Left cardiac atrium (tissue), 4 donors: ENCODE measurements around the gene RNU1-3. TPM values are rescaled to one million over a fixed set of nuclear protein-coding genes. Genes with fewer than 3 reads are reported as not detected.
"Not testable (repeated sequence)": the region's sequence is repeated elsewhere in the genome, so short reads cannot be mapped to it uniquely, and the experiment has no call there.

Source experiments
- ATAC-seq, 2 donors: fragments of 200-7000 bp; cut with Tn5 transposase; one replicate each; pipeline ENCODE4 v1.9.1; 2020; ENCODE audit warnings: mild to moderate bottlenecking in 2 of 2, moderate library complexity in 2 of 2
- DNase-seq: peaks from one replicate; pipeline ENCODE4 v3.0.0-alpha.2; 2020
- intact Hi-C, 2 donors: fragments of 100-400 bp; cut with DNase I; formaldehyde crosslinking; loops; one replicate each; pipeline versions ENCODE4 v1.14.1 to v1.15.1; 2022 to 2023
- total RNA-seq, 2 donors: library from RNA; stranded (reverse); fragmentation: NEBNext Ultra II Directional; extraction: Animal tissue kit (Norgen Biotek cat#: 25700); gene quantifications; one replicate each; pipeline ENCODE4 v1.2.1, GENCODE V29; 2021
- donor health status: DM: no; HTN: yes; CAD: no.
- donor health status: DM: no; HTN: yes; CAD: no; lungs with severe emphysema.
- donor health status: DM: yes; HTN: yes; CAD: no.
- donor health status: Dilated cardiomyopathy.

Gene RNU1-3
- total RNA-seq, 2 donors from 2014 or later = 5,988 to 15,401 TPM

DNA sequence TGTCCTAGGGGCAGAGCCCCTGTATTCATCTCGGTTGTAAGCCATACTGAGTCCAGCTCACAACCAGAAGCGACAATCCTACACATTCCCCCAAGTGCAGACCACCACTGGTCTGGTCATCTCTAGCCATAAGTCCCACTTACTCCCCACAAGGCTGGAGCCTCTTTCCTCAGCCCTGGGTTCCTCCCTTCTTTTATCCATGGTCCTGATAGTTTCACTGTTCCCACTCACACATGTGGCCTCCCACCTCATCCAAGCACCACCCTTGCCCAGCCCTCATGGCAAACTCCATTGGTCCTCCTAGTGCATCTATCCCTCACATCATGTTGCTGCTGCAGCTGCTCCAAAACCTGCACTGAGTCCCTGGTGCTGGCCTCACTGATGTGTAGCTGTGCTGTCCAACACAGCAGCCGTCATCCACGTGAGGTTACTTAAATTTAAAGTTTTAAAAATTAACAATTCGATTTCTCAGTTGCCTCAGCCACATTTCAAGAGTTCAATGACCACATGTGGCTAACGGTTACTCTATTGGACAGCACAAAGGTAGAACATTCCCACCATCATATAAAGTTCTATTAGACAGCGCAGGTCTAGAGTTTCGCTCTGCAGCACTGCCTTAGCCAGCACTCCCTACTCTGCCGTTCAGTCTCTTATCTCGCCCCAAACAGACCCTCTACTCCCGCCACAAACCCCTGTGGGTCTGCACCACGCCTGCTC, 23.1 kb downstream of the RNU1-3 start:
- intact Hi-C loops = not testable (repeated sequence)
- DNase-seq (peak; percentile 14), ATAC-seq (peak in 1 of 2 donors; percentile 0)

DNA sequence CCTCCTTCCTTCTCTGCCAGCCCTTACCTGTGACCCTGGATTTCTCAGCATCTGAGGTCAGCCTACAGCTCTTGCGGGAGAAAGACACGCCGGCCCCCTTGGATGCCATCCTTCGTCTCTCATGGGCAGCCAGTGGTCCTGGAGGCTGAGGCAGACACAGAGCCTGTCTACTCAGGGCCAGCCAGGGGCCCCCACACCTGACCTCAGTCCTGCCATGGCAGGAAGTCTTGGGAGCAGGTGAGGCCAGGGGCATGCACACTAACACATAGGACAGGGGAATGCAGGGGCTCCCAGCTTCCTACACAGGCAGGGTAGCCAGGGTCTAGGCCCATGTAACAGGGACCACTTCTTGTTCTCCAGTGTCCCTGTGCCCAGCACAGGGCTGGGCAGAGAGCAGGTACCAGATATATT, 23.7 kb downstream of the RNU1-3 start:
- ATAC-seq, intact Hi-C loops: not testable (repeated sequence)
- peak; percentile 25 for DNase-seq

DNA sequence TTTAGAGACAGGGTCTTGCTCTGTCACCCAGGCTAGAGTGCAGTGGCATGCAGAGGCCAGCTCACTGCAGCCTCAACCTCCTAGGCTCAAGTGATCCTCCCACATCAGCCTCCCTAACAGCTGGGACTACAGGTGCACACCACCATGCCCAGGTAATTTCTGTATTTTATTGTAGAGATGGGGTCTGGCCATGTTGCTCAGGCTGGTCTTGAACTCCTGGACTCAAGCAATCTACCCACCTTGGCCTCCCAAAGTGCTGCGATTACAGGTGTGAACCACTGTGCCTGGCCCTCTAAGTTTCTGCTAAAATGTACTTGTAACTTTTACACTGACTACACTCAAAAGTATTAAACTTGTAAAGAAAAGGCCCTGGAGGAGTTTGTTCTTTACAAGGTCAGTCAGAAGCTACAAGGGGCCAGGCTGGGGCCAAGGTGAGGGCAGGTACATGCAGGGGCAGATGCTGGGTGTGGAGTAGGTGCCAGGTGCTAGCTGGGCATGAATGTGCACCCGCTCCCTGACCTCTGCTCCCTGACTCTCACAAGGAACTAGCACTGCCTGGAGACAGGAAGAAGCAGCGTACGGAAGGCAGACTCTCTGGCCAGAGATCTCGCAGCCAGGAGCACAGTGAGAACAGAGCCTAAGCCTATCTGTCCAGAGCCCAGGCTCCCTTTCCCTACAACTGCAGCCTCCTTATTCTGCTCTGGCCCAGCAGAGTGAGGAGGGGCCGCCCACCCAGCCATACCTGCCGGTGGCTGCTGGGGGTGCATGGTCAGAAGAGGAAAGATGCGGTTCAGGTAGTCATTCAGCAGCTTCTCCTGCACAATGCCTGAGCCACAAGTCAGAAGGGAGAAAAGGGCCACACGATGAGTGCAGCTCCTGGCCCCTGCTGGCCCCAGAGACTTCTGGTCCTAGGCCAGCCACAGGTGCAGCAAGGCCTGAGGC, 24.5 kb downstream of the RNU1-3 start:
- intact Hi-C loops, ATAC-seq: not testable (repeated sequence)
- peak; percentile 17 for DNase-seq

DNA sequence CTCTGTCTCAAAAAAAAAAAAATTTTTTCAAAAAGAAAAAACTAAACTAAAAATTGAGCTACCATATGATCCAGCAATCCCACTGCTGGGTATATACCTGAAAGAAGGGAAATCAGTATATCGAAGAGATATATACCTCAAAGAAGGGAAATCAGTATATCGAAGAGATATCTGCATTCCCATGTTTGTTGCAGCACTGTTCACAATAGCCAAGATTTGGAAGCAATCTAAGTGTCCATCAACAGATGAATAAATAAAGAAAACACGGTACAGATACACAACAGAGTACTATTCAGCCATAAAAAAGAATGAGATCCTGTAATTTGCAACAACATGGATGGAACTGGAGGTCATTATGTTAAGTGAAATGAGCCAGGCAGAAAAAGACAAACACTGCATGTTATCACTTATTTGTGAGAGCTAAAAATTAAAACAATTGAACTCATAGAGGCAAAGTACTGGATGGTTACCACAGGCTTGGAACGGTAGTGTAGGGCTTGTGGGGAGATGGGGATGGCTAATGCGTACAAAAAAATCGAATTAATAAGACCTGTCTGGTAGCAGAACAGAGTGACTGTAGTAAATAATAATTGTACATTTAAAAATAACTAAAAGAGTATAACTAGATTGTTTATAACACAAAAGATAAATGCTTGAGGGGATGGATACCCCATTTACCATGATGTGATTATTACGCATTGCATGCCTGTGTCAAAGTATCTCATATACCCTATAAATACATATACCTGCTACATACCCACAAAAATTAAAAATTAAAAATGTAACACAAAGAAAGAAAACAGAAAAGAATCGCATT, 25.4 kb downstream of the RNU1-3 start:
- intact Hi-C loops, DNase-seq, ATAC-seq: not testable (repeated sequence)

DNA sequence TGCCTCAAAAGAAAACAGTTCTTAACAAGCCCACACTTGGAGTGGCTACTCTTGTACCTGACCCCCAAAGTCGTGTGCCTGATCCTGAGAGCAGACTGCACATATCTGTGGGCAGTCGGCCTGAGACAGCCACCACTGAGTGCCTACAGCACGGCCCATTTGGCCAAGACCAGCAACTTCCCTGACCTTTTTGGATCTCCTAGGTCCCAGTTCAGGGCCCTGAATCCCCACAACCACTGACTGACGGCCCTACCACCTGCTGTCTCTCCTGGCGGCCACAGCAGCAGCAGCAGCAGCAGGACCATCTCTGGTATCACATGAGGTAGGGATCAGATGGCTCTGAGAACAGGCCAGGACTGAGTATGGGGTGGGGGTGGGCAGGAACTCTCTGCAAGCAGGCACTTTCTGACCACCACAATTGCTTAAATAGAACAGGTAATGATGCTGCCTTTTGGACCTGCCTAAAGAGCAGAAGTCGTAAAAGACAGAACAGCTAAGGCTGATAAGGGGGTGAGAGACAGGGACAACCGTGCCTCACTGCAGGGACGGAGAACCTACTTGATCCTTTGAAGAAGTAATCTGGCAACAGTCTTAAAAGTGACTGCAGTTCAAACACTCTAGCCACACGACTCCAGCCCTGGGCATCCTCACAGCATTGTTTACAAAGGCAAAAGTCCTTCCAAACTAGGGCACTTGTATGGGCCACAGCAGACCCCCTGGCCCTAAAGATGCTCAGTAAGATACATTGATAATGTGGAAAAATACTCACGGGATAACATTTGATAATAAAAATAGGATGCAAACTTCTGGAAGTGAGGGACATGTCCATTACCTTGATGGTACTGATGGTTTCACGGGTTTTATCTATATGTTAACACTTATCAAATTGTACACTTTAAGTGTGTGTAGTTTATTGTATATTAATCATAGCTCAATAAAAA, 27.4 kb downstream of the RNU1-3 start:
- ATAC-seq, intact Hi-C loops, DNase-seq: not testable (repeated sequence)

DNA sequence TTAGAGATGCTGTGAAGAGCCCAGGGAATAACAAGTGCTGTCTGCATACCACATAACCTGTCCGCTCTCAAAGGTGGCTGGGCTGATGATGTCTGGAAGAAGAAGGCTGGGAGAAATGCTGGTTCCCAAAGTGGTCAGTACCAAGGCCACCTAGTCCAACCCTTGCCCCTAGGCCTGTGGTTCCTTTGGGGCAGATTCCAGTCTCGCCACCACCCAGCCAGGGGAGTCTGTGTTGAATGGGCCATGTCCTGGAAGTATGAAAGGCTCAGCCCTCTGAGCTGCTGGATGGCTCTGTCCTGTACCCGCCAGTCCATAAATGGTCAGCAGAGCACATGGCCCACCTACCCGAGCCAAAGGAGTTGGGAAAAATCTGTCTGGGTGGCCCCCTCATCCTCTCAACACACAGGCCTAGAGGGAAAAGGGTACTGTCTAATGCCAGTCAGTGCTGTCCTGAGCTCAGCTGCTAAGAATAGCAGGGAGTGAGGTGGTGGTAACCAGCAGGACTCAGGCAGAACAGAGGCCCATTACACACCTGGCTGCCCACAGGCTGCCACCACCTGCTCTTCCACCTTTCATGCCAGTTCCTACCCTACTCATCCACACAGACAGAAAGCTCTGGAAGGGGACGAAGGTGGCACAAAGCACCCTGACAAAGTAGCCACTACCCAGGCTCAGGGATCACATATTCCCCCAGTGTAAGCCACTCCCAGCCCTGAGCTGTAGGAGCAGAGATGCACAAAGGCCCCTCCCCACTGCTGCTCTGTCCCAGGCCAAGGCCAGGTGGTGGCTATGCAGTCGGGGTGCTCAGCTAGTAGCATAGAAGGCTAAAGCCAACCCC, 28.6 kb downstream of the RNU1-3 start:
- DNase-seq, intact Hi-C loops: not testable (repeated sequence)
- peak; percentile 23 to 41 for ATAC-seq

DNA sequence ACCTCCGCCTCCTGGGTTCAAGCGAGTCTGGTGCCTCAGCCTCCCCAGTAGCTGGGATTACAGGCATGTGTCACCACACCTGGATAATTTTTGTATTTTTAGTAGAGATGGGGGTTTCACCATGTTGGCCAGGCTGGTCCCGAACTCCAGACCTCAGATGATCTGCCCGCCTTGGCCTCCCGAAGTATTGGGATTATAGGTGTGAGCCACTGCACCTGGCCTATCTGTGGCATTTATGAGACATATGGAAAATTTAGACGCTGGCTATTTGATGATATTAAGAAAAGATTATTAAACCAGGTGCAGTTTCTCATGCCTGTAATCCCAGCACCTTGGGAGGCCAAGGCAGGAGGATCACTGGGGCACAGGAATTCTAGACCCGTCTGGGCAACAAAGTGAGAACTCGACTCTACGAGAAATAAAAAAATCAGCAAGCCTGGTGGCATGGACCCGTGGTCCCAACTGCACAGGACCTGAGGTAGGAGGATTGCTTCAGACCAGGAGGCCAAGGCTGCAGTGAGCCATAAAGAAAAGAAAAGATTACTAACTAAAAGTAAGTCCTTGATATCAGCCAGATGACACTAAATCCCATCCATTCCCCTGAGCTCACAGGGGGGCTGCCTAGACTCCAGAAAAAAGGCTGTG, 30.1 kb downstream of the RNU1-3 start:
- DNase-seq, ATAC-seq, intact Hi-C loops: not testable (repeated sequence)

DNA sequence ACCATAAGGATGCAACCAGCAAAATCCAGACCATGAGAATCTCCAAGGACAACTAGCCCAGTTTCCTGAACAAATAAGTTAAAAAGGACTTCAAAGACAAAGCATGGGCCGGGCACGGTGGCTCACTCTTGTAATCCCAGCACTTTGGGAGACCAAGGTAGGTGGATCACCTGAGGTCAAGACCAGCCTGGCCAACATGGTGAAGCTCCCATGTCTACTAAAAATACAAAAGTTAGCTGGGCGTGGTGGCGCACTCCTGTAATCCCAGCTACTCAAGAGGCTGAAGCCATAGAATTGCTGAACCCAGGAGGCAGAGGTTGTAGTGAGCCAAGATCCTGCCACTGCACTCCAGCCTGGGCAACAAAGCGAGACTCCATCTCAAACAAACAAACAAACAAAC, 30.8 kb downstream of the RNU1-3 start:
- intact Hi-C loops, ATAC-seq, DNase-seq: not testable (repeated sequence)

DNA sequence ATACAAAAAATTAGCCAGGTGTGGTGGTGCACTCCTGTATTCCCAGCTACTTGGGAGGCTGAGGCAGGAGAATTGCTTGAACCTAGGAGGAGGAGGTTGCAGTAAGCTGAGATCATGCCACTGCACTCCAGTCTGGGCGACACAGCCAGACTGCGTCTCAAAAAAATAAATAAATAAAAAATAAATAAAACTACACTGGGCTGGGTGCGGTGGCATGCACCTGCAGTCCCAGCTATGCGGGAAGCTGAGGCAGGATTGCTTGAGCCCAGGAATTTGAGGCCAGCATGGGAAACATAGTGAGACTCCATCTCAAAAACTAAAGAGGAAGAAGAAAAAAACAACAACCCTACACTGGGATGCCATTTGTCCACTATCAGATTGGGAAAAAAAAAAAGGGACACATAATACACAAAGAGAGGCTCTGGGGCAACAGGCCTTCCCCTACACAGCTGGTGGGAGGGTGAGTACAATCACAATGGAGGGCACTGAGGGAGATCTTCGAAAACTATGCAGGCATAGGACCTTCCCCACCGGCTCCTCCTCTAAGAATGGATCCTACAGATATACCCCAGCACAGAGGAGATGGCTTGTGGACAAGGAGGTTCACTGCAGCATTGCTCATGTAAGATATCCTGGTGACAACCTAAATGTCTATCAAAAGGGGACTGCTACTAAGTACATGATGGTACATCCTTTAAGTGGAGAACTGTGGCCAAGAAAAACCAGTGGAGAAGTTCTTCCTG, 33.0 kb downstream of the RNU1-3 start:
- ATAC-seq, DNase-seq, intact Hi-C loops: not testable (repeated sequence)

DNA sequence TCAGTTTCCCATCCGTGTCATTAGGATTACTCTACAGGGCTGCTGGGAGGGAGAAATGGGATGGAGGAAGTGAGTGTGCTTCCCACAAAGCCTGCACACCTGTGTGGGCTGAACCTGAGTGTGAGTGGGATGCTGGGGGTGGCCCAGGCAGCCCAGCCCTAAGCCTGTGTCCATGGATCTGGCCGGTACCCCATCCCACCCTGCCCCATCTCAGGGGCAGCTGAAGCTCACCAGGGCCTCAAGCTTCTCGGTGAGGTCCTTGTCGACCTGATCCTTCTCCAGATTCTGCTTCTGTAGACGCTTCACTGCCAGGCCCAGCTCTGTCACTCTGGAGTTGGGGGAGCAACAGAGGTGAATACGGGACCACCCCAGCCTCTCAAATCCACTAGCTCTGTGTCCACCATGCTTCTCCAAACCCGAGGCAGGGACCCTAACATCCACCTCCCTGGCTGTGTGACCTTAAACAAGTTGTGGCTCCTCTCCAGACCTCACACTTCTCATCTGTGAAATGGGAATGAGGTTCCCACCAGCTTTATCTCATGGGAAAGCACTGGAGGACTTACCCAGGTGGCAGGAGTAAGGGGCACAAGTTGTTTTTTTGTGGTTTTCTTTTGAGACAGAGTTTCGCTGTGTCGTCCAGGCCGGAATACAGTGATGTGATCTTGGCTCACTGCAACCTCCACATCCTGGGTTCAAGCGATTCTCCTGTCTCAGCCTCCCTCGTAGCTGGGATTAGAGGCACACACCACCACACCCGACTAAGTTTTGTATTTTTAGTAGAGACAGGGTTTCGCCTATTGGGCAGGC, 34.5 kb downstream of the RNU1-3 start:
- DNase-seq, intact Hi-C loops, ATAC-seq: not testable (repeated sequence)

DNA sequence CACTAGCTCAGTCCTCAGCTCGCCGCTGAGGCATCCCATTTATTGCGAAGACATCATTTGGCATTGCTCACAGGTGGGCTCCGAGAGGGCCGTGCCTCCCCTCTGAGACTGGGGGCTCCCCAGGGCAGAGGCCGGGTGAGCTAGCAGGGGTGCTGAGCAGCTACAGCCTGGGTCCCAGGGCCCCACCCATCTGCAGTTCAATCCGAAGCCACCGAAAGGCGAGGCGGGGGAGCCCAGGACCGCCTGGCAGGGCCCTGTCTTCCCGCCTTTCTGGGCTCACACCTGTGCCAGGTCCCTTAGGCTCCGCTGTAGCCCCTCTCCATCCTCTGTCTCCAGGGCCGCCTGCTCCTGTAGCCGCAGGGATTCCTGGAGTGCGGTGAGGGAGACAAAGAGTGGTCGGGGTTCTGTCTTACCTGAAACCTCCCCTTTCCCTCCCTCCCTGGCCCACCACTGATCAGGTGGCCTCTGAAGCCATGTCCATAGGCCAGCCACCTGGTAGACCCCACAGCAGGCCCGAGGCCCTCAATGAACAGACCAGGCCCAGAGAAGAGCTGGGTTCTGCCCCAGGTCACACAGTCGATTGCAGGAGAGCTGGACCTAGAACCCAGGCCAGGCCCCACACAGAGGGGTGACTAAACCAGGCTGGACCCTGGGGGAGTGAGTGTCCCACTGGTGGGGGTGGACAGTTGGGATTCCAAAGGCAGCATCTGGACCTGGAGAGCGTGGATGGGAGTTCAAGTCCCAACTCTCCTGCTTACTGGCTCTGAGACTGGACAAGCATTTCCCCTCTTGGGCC, 35.3 kb downstream of the RNU1-3 start:
- no peak for DNase-seq
- no peak for ATAC-seq
- intact Hi-C loops = no loop called here

DNA sequence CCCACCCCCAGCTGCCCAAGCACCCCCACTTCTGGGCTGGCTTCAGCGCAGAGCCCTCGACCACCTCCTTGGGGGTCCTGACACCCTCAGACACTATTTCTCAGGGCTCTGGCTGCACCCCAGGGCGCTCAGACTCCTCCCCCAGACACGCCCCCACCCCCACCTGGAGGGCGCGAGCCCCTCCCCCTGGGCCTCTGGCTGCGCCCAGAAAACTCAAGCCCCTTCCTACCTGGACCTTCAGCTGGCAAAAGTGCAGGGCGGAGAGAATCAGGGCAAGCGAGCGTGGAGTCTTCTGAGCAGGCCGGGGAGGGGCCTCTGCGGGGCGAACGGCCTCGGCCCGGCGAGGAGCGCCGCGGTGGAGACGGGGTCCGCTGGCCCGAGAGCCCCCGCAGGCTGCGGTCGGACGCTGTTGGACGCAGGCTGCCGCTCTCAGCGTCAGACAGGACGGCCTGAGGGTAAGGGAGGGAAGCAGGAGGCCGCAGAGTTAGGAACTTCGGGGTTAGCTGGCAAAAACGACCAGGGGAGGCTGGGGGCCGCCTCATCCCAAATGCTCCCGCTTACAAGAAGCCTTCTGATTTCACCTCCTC, 36.0 kb downstream of the RNU1-3 start:
- DNase-seq (no peak), ATAC-seq (peak in 1 of 2 donors; percentile 3)
- intact Hi-C loops = no loop called here

DNA sequence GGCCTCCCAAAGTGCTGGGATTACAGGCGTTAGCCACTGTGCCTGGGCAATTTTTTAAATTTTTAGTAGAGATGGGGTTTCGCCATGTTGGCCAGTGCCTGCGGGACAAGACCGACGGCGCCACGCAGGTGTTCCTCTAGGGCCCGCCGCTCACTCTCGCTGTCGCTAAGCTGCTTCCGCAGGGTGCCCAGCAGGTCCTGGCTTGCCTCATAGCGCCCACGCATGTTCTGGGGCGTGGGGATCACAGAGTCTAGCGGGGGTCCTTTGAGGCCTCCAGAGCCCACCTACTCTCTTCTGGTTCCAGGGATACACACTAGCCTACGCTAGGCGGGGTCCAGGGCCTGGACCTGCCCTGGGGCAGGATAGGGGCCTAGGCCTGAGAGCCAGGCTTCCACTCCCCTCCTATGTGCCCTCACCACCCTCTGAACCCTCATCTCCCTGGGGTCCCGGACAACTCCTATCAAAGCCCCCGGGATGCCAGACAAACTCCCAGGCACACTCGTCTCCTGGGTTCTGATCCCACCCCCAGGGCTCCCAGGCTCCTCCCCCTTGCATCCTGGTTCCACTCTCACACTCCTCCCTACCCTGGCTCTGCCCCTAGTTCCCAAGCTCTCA, 36.7 kb downstream of the RNU1-3 start:
- intact Hi-C loops, DNase-seq: not testable (repeated sequence)
- ATAC-seq = peak; percentile 1 to 12
